HG02973 (cell line): ENCODE measurements around the gene TLK1.
A peak's percentile ranks its signal among the peaks of the same experiment; 100 is the strongest.
"Not testable (repeated sequence)": the region's sequence is repeated elsewhere in the genome, so short reads cannot be mapped to it uniquely, and the experiment has no call there.

ENCODE experiments used
- ATAC-seq: cut with Tn5 transposase; IDR thresholded peaks from one replicate; pipeline ENCODE4 v1.9.1; 2021; ENCODE audit warnings: moderate library complexity; ENCODE audit not compliant: unreplicated experiment

TLK1 gene

DNA sequence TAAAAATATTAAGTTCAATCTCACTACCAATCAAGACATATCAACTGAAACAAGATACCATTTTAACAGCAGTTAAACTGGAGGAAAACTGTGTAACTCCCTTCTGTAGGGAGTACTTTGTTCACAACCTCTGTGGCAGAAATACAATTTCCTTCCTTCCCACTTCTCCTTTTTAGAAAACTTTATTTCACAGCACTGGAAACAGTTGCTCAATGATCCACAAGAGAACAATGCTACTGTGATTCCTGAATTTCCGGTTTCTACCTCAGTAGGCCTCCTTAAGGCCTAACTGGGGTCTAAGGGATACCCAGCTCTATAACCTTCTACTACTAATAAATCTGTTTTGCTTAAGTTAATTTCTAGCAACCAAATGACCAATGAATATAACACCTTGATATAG lies 14.1 kb downstream of the TLK1 start:
- no peak for ATAC-seq

DNA sequence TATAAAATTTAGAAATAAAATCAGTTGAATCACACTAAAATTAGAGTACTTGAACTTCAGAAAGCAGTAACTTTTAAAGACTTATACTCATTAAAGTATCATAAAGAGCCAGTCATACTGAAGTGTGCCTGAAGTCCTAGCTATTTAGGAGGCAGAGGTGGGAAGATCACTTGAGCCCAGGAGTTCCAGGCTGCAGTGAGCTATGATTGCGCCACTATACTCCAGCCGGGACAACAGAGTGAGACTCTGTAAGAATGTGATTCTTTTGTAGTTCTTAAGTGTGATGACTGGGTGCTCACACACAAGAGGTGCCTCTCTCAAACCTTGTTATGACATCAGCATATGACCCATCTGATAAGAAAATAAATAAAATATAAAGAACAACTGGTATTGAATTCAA lies 14.6 kb downstream of the TLK1 start:
- no peak for ATAC-seq

DNA sequence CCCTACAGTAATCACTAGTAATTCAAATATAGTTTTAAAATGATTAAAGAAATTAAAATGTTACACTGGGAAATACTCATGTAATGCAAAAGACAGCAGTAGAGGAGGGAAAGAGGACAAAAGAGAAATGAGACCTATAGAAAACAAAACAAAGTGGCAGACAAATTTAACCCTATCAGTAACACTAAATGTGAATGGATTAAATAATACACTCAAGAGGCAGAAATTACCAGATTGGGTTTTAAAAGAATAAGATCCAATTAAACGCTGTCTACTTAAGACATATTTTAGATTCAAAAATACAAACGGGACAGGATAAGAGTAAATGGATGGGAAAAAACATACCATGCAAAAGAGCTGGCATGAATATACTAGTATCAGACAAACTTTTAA lies 17.0 kb downstream of the TLK1 start:
- ATAC-seq: no peak

DNA sequence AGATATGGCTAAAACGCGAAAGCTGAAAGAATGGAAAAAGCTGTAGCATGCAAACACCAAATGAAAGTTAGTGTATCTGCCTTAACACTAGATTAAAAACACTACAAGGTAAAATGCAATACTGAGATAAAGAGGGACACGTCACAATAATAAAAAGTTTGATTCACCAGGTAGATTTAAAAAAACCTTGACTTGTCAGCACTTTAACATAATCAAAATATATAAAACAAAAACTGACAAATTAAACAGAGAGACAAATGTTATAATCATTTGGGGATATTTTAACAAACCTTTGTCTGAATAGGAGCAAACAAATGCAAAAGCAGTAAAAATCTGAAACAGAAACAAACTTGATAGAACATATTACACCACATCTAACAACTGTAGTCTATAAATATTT lies 18.3 kb downstream of the TLK1 start:
- no peak for ATAC-seq

DNA sequence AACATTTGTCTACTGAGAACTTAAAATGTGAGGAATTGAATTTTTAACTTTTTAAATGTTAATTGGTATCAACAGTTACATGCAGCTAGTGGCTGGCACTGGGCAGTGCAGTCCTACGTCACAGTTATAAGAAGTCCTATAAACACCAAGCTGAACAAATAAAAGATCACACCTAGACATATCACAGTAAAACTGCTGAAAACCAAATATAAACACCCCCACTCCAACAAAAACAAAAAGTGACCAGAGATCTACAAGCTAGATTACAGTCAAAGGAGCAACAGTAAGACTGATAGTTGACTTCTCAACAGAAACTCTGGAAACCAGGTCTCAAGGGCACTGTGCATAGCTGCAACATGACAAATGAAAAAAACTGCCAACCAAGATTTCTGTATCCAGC lies 19.4 kb downstream of the TLK1 start:
- no peak for ATAC-seq

DNA sequence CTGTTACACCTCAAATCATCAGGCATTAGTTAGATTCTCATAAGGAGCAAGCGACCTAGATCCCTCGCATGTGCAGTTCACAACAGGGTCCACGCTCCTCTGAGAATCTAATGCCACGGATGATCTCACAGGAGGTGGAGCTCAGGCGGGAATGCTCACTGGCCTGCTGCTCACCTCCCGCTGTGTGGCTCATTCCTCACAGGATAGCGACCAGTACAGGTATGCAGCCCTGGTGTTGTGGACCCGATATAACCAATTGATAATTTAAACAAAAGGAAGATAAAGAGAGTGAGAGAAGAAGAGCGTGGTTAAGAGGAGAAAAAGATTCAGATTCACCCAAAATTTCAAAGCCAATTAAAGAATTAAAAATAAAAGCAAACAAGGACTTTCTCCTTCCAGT lies 20.8 kb downstream of the TLK1 start:
- no peak for ATAC-seq

DNA sequence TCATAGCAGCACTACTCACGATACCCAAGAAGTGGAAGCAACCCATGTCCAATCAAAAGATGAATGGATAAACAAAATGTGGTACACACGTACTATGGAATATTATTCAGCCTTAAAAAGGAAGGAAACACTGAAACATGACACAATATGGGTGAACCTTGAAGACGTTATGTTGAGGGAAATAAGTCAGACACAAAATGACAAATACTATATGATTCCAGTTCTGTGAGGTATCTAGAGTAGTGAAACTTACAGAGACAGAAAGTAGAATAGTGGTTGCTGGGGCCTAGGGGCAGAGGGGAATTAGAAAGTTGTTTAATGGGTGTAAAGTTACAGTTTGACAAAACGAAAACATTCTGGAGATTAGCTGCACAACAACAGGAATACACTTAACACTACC lies 24.7 kb downstream of the TLK1 start:
- peak; percentile 86 for ATAC-seq

DNA sequence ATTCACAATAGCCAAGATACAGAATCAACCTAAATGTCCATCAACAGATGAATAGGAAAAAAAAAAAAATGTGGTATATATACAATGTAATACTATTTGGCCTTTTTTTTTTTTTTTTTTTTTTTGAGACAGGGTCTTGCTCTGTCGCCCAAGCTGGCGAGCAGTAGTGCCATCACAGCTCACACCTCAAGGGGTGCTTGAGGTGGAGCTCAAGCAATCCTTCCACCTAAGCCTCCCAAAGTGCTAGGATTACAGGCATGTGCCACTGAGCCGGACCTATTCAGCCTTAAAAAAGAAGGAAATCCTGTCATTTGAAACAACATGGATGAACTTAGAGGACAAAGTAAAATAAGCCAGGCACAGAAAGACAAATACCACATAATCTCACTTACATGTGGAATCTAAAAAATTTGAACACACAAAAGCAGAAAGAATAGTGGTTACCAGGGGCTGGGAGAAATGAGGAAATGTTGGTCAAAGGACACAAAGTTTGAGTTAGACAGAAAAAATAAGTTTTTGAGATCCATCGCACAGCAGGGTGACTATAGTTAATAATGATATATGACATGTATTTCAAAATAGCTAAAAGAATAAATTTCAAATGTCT lies 26.0 kb downstream of the TLK1 start:
- no peak for ATAC-seq

DNA sequence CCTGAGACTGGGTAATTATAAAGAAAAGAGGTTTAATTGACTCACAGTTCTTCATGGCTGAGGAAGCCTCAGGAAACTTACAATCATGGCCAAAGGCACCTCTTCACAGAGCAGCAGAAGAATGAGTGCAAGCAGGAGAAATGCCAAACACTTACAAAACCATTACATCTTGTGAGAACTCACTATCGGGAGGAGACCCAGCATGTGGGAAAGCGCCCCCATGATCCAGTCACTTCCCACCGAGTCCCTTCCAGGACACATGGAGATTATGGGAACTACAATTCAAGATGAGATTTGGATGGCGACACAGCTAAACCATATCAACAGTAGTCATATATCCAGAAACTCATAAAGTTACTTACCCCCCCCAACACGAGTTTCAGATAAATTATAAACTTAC lies 28.6 kb downstream of the TLK1 start:
- ATAC-seq: no peak

DNA sequence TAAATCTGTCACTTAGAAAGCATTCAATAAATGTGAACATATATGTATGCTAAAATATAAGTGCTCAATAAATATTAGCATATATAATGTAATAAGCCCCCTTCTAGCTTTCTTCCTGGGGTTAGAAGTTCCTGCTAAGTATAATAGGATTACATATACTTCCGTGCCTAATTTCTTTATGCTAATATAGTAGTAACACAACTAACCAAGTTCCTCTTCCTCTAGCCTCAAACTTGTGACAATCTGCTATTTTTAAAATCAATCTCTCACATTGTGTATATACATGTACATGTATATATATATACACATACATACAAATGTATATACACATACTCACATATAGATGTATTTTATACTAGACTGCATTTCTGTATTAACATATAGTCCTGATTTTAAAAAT lies 32.2 kb downstream of the TLK1 start:
- no peak for ATAC-seq

DNA sequence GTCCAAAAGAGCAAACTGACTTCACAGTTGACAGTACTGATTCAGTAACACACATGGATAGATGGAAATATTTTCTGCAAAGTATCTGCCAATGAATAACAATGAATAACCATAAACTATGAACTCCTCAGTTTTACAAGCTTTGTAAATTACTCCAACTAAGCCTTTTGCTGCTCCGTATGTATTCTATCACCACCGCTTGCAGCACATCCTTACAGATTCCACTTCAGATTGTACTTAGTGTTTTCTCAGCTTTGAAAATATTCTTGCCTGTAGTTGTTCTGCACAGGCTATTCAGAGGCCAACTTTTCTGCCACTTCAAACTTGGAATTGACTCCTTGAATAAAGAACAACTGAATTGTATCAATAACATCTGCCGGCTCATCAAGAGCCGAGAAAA lies 36.2 kb downstream of the TLK1 start:
- no peak for ATAC-seq

DNA sequence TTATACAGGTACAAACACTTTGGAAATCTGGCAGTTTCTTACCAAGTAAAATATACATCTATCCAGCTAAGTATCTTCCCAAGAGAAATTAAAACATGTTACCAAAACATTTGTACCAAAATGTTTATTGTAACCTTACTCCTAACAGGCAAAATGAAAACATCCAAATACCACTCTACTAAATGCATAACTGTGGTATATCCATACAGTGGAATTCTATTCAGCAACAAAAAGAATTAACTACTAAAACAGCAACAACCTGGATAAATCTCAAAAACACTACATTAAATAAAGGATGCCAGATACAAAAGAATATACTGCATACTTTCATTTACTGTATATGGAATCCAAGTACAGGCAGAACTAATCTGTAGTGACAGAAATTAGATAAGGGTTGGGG lies 51.1 kb downstream of the TLK1 start:
- ATAC-seq: no peak

DNA sequence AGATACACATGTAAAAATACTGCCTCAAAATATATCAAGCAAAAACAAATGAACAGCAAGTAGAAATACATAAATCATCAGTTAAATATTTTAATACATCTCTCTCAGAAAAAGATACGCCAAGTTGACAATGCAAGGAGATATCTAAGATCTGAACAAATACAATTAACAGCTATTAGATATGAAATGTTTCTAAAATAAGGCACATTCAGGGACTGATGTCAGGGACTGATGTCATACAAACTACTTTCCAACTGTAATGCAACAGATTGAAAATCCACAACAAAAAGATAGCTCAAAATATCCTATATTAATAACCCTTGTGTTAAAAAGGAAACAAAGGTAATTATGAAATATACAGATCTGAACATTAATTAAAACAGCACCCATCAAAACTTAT lies 51.7 kb downstream of the TLK1 start:
- ATAC-seq: no peak

DNA sequence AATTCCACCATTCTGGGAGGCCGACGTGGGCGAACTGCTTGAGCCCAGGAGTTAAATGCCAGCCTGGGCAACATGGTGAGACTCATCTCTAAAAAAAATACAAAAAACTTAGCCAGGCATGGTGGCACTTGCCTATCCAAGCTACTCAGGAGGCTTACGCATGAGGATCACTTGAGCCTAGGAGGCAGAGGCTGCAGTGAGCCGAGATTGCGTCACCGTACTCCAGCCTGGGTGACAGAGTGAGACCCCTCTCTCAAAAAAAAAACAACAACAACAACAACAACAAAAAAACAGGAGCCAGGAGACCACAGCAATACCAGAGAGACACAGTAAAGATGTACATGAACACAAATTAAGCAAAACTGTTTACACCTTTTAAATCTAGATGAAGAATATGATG lies 52.9 kb downstream of the TLK1 start:
- ATAC-seq: no peak

DNA sequence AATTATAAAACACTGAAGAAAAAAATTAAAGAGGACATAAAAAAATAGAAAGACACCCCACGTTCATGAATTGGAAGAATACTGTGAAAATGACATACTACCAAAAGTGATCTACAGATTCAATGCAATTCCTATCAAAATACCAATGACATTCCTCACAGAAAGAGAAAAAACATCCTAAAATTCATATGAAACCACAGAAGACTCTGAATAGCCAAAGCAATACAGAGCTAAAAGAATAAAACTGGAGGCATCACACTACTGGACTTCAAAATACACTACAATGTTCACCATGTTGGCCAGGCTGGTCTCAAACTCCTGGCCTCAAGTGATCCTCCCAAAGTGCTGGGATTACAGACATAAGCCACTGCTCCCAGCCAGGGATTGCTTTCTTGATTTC lies 56.3 kb downstream of the TLK1 start:
- no peak for ATAC-seq

DNA sequence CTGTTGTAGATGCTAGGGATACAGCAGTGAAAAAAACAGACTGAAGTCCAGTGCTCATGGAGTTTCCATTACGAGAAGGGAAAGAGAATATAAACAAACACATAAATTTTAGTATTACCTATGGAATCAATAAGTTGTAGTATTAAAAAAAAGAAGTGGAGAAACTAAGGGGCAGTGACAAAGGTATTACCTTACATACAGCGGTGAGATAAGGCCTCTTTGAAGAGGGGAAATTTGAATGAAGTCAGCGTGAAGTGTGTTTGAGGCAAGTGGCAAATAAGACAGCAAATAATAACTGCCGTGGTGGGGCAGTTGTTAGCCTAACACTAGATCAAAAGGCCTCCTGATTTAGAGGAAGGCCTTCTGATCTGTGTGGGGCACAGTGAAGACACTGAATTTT lies 57.9 kb downstream of the TLK1 start:
- no peak for ATAC-seq

DNA sequence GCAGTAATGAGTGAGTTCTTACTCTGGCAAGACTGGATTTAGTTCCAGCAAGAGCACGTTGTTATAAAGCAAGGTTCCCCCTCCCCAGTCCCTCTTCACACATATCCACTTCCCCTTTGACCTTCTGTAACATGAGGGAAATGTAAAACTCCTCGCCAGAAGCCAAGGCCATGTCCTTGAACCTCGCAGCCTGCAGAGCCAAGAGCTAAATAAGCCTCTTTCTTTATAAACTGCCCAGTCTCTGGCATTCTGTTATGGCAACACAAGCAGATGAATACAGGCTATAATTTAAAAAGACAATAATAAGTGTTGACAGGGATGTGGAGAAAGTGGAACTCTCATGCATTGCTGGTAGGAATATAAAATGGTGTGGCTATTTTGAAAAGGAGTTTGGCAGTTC lies 60.3 kb downstream of the TLK1 start:
- no peak for ATAC-seq

DNA sequence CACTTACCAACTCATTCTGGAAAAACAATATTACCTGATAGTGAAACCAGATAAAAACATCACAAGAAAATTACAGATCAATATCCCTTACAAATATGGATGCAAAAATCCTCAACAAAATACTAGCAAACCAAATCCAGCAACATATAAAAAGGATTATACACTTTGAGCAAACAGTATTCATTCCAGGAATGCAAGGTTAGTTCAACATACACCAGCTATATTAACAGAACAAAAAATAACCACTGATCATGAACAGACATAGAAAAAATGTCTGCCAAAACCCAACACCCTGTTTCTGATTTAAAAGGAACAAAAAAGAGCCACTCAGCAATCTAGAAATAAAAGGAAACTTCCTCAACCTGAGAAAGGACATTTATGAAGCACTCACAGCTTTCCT lies 62.1 kb downstream of the TLK1 start:
- no peak for ATAC-seq

DNA sequence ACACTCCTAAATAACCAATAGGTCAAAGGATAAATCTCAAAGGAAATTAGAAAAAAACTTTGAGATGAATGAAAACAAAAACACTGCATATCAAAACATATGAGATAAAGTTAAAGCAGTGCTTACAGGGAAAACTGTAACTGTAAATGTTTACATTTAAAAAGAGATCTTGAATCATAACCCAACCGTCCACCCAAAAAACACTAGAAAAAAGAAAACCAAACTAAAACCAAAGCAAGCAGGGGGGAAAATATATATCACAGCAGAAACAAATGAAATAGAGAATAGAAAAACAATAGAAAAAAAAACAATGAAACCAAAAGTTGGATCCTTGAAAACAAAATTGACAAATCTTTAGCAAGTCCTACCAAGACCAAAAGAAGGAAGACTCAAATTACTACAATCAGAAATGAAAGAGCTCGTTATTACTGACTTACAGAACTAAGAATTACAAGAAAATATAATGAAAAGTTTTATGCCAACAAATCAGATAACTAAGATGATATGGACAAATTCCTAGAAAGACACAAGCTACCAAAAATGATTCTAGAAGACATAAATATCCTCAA lies 65.6 kb downstream of the TLK1 start:
- no peak for ATAC-seq

DNA sequence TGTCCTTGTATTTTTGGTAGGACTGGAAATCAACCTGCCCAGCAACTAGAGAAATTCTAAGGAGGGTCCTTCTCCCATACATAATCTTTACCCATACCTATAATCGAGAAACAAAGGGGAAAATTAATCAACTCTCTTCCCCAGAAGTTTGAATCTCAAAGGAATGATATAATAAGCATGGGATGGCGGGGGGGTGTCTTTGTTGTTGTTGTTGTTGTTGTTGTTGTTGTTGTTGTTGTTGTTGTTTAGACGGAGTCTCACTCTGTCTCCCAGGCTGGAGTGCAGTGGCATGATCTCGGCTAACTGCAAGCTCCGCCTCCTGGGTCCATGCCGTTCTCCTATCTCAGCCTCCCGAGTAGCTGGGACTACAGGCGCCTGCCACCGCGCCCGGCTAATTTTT lies 69.2 kb downstream of the TLK1 start:
- not testable (repeated sequence) for ATAC-seq

DNA sequence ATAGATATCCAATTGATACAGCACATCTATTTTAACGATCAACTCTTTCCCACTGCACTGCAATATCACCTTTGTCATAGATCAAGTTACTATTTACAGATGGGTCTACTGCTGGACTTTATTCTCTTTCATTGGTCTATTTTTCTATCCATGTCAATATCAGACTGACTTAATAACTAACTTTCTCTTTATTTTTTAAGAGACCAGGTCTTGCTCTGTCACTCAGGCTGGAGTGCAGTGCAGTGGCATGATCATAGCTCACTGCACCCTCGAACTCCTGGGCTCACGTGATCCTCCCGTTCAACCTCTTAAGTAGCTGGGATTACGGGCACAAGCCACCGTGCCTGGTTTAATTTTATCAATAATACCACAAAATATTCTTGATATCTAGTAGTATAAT lies 71.2 kb downstream of the TLK1 start:
- no peak for ATAC-seq

DNA sequence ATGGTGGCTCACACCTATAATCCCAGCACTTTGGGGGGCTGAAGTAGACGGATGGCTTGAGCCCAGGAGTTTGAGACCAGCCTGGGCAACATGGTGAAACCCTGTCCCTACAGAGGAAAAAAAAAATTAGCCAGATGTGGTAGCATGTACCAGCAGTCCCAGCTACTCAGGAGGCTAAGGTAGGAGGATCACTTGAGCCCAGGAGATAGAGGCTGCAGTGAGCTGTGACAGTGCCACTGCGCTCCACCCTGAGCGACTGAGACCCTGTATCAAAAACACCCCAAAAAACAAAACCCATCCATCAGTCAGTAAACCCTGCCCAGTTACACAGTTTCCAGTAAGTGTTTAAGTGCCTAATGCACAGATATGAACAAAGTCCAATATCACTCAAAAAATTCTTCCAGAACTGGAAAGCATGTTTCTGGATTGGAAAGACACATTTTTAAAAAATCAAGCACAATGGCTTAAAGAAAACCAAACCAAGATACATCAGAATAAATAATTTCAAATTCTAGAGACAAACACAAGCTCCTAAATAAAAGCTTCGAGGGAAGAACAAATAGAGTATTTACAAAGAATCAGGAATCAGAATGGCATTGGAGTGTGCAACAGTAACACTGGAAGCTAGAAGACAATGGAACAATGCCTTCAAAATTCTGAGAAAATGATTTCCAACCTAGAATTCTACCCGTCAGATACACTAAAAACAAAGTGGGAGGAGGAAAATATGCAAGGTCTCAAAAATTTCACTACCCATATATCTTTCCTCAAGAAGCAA lies 72.4 kb downstream of the TLK1 start:
- no peak for ATAC-seq

DNA sequence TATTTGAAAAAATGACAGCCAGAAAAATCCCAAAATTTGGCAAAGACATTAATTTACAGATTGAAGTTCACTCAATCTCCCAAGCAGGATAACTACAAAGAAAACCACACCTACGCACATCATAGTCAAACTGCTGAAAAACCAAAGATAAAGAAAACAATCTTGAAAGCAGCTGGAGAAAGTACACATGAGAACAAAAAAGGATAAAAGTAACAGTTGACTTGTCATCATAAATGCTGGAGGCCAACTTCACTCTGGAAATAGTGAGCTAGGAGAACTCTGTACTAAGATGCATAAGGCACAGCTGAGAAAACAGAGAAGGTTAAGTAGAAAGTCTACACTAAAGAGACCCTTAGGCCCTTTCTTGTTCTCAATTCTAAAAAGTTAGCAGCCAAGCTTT lies 73.1 kb downstream of the TLK1 start:
- ATAC-seq: no peak
